GM18868 (cell line): ENCODE data around the gene ATG9A.

Source experiments
- ATAC-seq: cut with Tn5 transposase; IDR thresholded peaks from one replicate; pipeline ENCODE4 v1.9.1; 2021; ENCODE audit warnings: mild to moderate bottlenecking, moderate library complexity; ENCODE audit not compliant: unreplicated experiment

Gene ATG9A

GRCh38 chr2:219223831-219224610 is 5.4 kb downstream of the ATG9A start:
- no peak for ATAC-seq

- ATAC-seq, result no peak
Observed at GRCh38 chr2:219221957-219222518, 7.4 kb downstream of the ATG9A start.

DNA sequence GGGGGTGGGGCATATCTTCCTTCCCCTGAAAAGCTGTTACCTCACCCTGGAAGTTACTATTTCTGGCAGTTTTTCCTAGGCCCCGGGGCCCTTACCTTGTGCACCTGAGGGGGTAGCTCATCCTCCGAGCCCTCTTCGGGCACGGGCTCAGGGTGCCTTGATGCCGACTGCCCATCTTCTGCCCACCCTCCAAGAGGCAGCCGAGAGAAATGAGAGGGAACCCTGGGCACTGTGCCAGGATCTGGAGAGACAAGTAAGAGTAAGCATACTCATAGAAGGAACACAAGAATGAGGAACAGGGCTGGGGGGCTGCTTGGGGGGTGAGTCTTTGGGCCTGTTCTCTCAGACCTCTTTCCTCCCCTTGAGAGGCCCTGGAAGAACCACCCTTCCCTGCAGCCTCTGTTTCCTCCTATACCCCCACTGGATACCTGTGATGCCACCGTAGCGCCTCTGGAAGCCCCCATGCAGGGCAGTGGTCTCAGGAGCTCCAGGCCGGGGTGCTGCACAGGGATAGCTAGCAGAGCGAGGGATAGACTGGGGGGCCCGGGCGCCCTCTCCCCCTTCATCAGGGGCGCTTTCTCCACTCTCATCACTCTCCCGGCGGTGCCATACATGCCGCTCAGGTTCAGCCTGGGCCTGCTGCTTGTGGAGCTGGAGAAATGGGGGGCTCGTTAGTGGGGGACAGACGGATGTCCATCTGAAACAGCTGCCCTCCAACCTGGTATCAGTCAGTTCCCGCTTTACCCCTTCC is 8.6 kb downstream of the ATG9A start:
- no peak for ATAC-seq

DNA sequence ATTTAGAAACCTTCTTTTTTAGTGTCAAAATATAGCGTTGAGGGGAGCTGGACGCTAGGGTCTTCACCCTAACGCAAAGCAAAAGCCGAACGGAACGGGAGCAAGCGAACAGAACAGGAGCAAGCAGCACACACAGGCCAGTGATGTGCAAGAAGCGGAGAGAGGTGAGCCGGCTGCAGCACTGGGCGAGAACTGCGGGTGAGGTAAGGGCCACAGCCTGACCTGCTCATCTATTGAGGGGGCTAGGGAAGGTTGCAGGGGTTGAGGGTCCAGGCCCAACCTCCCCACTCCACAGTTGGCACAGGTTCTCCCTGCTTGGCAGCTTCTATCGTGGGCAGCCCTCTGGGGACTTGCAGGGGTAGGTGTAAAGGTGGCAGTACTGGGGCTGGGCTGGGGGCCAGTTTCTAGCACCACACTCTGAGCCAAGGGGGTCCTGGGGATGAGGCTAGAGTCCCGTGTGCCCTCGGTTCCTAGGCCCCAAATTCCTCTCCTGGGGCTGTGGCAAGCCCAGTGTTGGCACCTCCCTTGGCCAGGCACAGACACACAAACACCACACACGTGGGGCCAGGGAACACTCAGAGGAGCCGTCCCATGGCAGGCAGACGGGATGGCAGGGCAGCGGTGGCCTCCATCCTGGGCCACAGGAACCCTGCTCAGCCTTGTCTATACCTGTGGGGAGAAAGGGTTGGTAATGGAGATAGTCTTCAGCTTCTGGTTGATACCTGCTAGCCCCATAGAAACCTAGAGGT is 9.5 kb downstream of the ATG9A start:
- no peak for ATAC-seq

- peak; percentile 75 for ATAC-seq
Observed at GRCh38 chr2:219218732-219219701, 10.4 kb downstream of the ATG9A start, which contains the start of gene ABCB6. TSS of gene ABCB6 (minus strand) at chr2:219218958. CDS start at chr2:219218673, 285 bp downstream.

DNA sequence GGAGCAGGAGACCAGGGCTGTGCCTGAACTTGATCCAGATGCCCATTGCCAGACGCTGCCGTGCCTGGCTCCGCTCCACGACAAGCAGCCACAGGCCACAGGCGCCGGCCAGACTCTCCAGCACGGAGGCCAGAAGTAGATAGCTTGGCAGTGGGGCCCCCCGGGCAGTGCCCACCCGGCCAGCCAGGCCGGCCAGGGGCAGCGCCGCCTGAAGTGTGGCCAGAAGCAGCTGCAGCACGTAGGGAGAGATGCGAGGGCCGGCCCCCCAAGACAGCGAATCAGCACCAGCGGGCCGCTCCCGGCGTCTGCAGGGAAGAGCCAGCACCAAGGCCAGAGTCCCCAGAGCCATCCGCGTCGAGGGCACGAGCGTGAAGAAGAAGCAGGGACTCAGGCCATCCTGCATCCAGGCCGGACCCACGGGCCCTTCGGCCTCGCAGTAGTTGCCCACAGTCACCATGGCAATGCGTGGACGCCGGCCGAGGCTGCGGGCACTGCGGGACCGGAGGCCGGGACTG is 11.2 kb downstream of the ATG9A start:
- peak; percentile 25 for ATAC-seq

- no peak for ATAC-seq
Observed at GRCh38 chr2:219216535-219216915, 12.9 kb downstream of the ATG9A start.

GRCh38 chr2:219215871-219216534 is 13.4 kb downstream of the ATG9A start:
- no peak for ATAC-seq

DNA sequence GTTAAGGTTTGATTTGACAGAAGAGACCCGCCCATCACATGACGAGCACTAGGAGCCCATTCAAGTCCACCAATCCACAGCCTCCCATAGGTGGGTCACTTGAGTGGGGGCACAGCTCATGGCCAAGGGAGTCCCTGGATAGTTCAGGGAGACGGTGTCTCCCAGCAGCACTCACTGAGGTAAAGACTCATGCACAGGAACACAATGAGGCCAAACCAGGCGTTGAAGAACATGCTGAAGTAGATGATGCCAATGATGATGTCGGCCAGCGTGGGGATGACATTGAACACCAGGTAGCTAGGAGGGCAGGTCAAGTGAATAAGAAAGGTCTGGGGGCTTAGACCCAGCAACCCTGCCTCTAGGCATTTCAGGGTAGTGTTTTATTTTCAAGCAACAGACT is 14.7 kb downstream of the ATG9A start:
- no peak for ATAC-seq

- no peak for ATAC-seq
Observed at GRCh38 chr2:219214141-219214540, 15.3 kb downstream of the ATG9A start.

- ATAC-seq, result no peak
Observed at GRCh38 chr2:219213486-219214071, 15.9 kb downstream of the ATG9A start.

DNA sequence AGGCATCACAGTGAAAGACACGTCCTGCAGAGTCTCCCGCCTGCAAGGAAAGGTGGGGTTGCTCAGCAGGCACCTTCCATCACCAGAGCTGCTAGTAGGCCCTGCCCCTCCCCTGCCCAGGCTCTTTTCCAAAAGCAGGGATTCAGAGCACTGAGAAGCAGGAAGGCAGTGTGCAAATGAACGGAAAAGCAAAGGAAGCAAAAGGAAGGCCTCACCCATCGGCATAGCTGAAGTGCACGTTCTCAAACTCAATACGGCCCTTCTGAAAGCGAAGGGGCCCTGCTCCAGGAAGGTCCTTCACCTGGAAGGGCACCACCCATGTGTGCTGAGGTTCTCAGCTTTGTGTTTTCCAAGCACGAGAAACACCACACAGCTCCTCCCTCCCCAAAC is 16.4 kb downstream of the ATG9A start:
- no peak for ATAC-seq

DNA sequence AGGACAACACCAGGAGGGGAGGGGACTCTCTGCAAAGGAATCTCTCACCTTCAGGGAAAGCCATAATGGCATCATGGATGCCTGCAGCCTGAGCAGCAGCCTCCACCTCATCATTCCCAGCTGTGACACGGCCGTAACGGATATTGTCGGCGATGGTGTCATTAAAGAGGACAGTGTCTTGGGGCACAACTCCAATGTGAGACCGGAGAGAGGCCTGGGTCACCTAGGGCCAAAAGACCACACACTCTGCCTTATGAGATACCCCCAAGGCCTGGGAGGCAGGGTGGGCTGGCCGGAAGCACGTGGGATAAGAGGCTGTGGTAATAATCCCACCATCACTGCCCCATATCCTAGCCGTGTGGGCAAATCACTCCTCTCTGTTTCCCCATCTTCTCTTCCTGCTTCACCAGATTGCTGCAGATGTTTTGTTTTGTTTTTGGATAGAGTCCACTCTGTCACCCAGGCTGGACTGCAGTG is 18.5 kb downstream of the ATG9A start:
- ATAC-seq, result no peak

GRCh38 chr2:219210196-219210885 is 19.1 kb downstream of the ATG9A start:
- no peak for ATAC-seq

GRCh38 chr2:219209236-219210195 is 19.9 kb downstream of the ATG9A start:
- ATAC-seq, result no peak

- no peak for ATAC-seq
Observed at GRCh38 chr2:219207884-219208740, 21.3 kb downstream of the ATG9A start.
